BE2C (cell line): Measurements from ENCODE around the gene PTPRN2.

Source experiments
- DNase-seq: peaks from one replicate; pipeline ENCODE4 v3.0.0-alpha.2; 2020
- H3K27me3 ChIP-seq: fragments of 250-450 bp; sonication (Bioruptor Pico); 2 replicates; pipeline ENCODE4 v1.5.1; 2020; ENCODE audit warnings: mild to moderate bottlenecking
- H3K36me3 ChIP-seq: fragments of 250-450 bp; sonication (Bioruptor Pico); 2 replicates; pipeline ENCODE4 v1.5.1; 2020; ENCODE audit warnings: mild to moderate bottlenecking
- H3K4me1 ChIP-seq: fragments of 250-450 bp; sonication (Bioruptor Pico); 2 replicates; pipeline ENCODE4 v1.5.1; 2020
- H3K4me3 ChIP-seq: 2 replicates; pipeline ENCODE4 v1.5.1; 2011; ENCODE audit warnings: low read depth, low read length
- H3K9me3 ChIP-seq: fragments of 250-450 bp; sonication (Bioruptor Pico); 2 replicates; pipeline ENCODE4 v1.5.1; 2020
- CTCF ChIP-seq: IDR thresholded peaks from 2 replicates; pipeline ENCODE4 v1.5.1; 2012; ENCODE audit warnings: mild to moderate bottlenecking, low read depth, low read length

The PTPRN2 gene

GRCh38 chr7:157795643-157796042 is 792.0 kb downstream of the PTPRN2 start:
- H3K4me1 ChIP-seq = no peaks in the 10 kb centered on the region
- no peaks in the 10 kb centered on the region for H3K27me3 ChIP-seq
- H3K9me3 ChIP-seq = no peaks in the 10 kb centered on the region
- no peak for TF ChIP-seq CTCF
- H3K36me3 ChIP-seq = no peaks in the 10 kb centered on the region
- no peak overlapping the region for H3K4me3 ChIP-seq
- DNase-seq = no peak

- Histone ChIP-seq H3K27me3 (no peaks in the 10 kb centered on the region), H3K36me3 (no peaks in the 10 kb centered on the region), H3K9me3 (no peaks in the 10 kb centered on the region), H3K4me1 (no peaks in the 10 kb centered on the region), H3K4me3 (no peak overlapping the region)
- DNase-seq = no peak
- no peak for TF ChIP-seq CTCF
Measured at GRCh38 chr7:157795199-157795598, 792.4 kb downstream of the PTPRN2 start.

- no peaks in the 10 kb centered on the region for H3K9me3 ChIP-seq
Measured at GRCh38 chr7:157794746-157795065, 792.9 kb downstream of the PTPRN2 start.

GRCh38 chr7:157793973-157794745 is 793.5 kb downstream of the PTPRN2 start:
- H3K27me3 ChIP-seq = no peaks in the 10 kb centered on the region
- no peaks in the 10 kb centered on the region for H3K9me3 ChIP-seq
- no peak for TF ChIP-seq CTCF
- no peaks in the 10 kb centered on the region for H3K36me3 ChIP-seq
- DNase-seq = no peak
- H3K4me1 ChIP-seq = no peaks in the 10 kb centered on the region
- no peak overlapping the region for H3K4me3 ChIP-seq

More at GRCh38 chr7:157794746-157795065, 792.9 kb downstream of the PTPRN2 start:
- no peaks in the 10 kb centered on the region for H3K36me3 ChIP-seq
- no peaks in the 10 kb centered on the region for H3K4me1 ChIP-seq
- no peak for TF ChIP-seq CTCF
- H3K4me3 ChIP-seq = no peak overlapping the region
- no peaks in the 10 kb centered on the region for H3K27me3 ChIP-seq
- DNase-seq = no peak

GRCh38 chr7:157793087-157793353 is 794.6 kb downstream of the PTPRN2 start:
- H3K9me3 ChIP-seq = no peaks in the 10 kb centered on the region
- no peaks in the 10 kb centered on the region for H3K27me3 ChIP-seq
- H3K36me3 ChIP-seq = no peaks in the 10 kb centered on the region
- no peak overlapping the region for H3K4me3 ChIP-seq
- DNase-seq = no peak
- no peak for TF ChIP-seq CTCF
- no peaks in the 10 kb centered on the region for H3K4me1 ChIP-seq

- H3K27me3 ChIP-seq = no peaks in the 10 kb centered on the region
- no peaks in the 10 kb centered on the region for H3K9me3 ChIP-seq
- no peaks in the 10 kb centered on the region for H3K4me1 ChIP-seq
- no peak for DNase-seq
- TF ChIP-seq CTCF = no peak
- H3K36me3 ChIP-seq = no peaks in the 10 kb centered on the region
- H3K4me3 ChIP-seq = no peak overlapping the region
Measured at GRCh38 chr7:157792241-157793086, 795.2 kb downstream of the PTPRN2 start.
